ENCODE measurements around the gene NDEL1. TPM values are rescaled to one million over a fixed set of nuclear protein-coding genes. Genes with fewer than 3 reads are reported as not detected.

NDEL1 gene
- total RNA-seq, 1 experiment from 2014 or later, result 40.5 TPM

GRCh38 chr17:8494506-8495111 lies 58.9 kb downstream of the NDEL1 start:
- DNase-seq, result no peak
- CTCF ChIA-PET, result no interaction called here
- H3K27ac Mint-ChIP-seq (ENCODE audit: unreplicated experiment), result no peak overlapping the region
- no peaks in the 10 kb centered on the region for H3K4me1 Mint-ChIP-seq (ENCODE audit: low read depth, unreplicated experiment)
- H3K9me3 Mint-ChIP-seq (ENCODE audit: low read depth, unreplicated experiment), result no peaks in the 10 kb centered on the region
- no TSS peak for BruUV-seq (replicated peaks)
- TF ChIP-seq, protein P1, sequence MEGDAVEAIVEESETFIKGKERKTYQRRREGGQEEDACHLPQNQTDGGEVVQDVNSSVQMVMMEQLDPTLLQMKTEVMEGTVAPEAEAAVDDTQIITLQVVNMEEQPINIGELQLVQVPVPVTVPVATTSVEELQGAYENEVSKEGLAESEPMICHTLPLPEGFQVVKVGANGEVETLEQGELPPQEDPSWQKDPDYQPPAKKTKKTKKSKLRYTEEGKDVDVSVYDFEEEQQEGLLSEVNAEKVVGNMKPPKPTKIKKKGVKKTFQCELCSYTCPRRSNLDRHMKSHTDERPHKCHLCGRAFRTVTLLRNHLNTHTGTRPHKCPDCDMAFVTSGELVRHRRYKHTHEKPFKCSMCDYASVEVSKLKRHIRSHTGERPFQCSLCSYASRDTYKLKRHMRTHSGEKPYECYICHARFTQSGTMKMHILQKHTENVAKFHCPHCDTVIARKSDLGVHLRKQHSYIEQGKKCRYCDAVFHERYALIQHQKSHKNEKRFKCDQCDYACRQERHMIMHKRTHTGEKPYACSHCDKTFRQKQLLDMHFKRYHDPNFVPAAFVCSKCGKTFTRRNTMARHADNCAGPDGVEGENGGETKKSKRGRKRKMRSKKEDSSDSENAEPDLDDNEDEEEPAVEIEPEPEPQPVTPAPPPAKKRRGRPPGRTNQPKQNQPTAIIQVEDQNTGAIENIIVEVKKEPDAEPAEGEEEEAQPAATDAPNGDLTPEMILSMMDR (IDR thresholded peaks at IDR 0.05; ENCODE audit: unreplicated experiment), result no peak
- H3K36me3 Mint-ChIP-seq (ENCODE audit: insufficient read depth, unreplicated experiment), result peaks cover 18% of the 10 kb centered on the region
- H3K4me3 Mint-ChIP-seq (ENCODE audit: low read depth, unreplicated experiment), result no peak overlapping the region
- no peaks in the 10 kb centered on the region for H3K27me3 Mint-ChIP-seq (ENCODE audit: unreplicated experiment)
- intact Hi-C loops (cut with micrococcal nuclease; ENCODE audit: unreplicated experiment), result no loop called here

- no TSS peak for BruUV-seq (replicated peaks)
- CTCF ChIA-PET, result no interaction called here
- no peak for DNase-seq
- H3K4me3 Mint-ChIP-seq (ENCODE audit: low read depth, unreplicated experiment), result no peak overlapping the region
- no peaks in the 10 kb centered on the region for H3K27me3 Mint-ChIP-seq (ENCODE audit: unreplicated experiment)
- H3K9me3 Mint-ChIP-seq (ENCODE audit: low read depth, unreplicated experiment), result no peaks in the 10 kb centered on the region
- H3K36me3 Mint-ChIP-seq (ENCODE audit: insufficient read depth, unreplicated experiment), result peaks cover 22% of the 10 kb centered on the region
- H3K4me1 Mint-ChIP-seq (ENCODE audit: low read depth, unreplicated experiment), result no peaks in the 10 kb centered on the region
- no peak overlapping the region for H3K27ac Mint-ChIP-seq (ENCODE audit: unreplicated experiment)
- TF ChIP-seq, protein P1 (IDR thresholded peaks at IDR 0.05; ENCODE audit: unreplicated experiment), result no peak
- intact Hi-C loops (cut with micrococcal nuclease; ENCODE audit: unreplicated experiment), result no loop called here
Observed at GRCh38 chr17:8496081-8496480, 60.4 kb downstream of the NDEL1 start.

DNA sequence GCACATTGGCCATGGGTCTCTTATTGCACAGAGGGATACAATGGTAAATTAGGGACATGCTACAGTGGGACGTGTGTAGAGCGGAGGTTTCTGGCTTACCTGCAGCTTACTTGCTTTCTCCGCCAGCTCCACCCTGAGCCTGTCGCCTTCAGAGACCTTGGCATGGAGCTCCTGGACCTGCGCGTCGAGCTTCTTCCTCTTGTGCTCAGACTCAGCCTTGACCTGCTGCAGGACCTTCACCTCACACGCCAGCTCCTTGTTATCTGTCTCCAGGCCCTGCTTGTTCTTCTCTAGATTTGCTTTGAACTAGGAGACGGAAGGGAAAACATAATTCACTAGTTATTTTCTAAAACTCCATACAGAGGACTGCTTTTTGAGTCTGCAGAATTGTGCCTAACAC lies 63.5 kb downstream of the NDEL1 start:
- TF ChIP-seq, protein P1 (IDR thresholded peaks at IDR 0.05; ENCODE audit: unreplicated experiment), result no peak
- no TSS peak for BruUV-seq (replicated peaks)
- Mint-ChIP-seq H3K27ac (ENCODE audit: unreplicated experiment) (no peak overlapping the region), H3K36me3 (ENCODE audit: insufficient read depth, unreplicated experiment) (peaks cover 7% of the 10 kb centered on the region), H3K4me3 (ENCODE audit: low read depth, unreplicated experiment) (no peak overlapping the region), H3K27me3 (ENCODE audit: unreplicated experiment) (no peaks in the 10 kb centered on the region), H3K9me3 (ENCODE audit: low read depth, unreplicated experiment) (no peaks in the 10 kb centered on the region), H3K4me1 (ENCODE audit: low read depth, unreplicated experiment) (no peaks in the 10 kb centered on the region)
- DNase-seq, result no peak
- CTCF ChIA-PET, result interaction anchor here (0.7 kb wide), 1 partner anchor 1543 kb away, joined by 3 read pairs; no protein-coding TSS in a partner anchor
- intact Hi-C loops (cut with micrococcal nuclease; ENCODE audit: unreplicated experiment), result no loop called here

GRCh38 chr17:8499614-8500013 lies 63.9 kb downstream of the NDEL1 start:
- no TSS peak for BruUV-seq (replicated peaks)
- H3K36me3 Mint-ChIP-seq (ENCODE audit: insufficient read depth, unreplicated experiment), result peaks cover 9% of the 10 kb centered on the region
- H3K4me1 Mint-ChIP-seq (ENCODE audit: low read depth, unreplicated experiment), result no peaks in the 10 kb centered on the region
- no peak overlapping the region for H3K4me3 Mint-ChIP-seq (ENCODE audit: low read depth, unreplicated experiment)
- no peaks in the 10 kb centered on the region for H3K9me3 Mint-ChIP-seq (ENCODE audit: low read depth, unreplicated experiment)
- H3K27ac Mint-ChIP-seq (ENCODE audit: unreplicated experiment), result no peak overlapping the region
- no peaks in the 10 kb centered on the region for H3K27me3 Mint-ChIP-seq (ENCODE audit: unreplicated experiment)
- TF ChIP-seq, protein P1 (IDR thresholded peaks at IDR 0.05; ENCODE audit: unreplicated experiment), result no peak
- intact Hi-C loops (cut with micrococcal nuclease; ENCODE audit: unreplicated experiment), result no loop called here
- DNase-seq, result no peak
- CTCF ChIA-PET, result no interaction called here
